ENCODE measurements around the gene ATXN2L.
"Not testable (repeated sequence)": the region's sequence is repeated elsewhere in the genome, so short reads cannot be mapped to it uniquely, and the experiment has no call there.

ATXN2L gene

GRCh38 chr16:28859326-28859725 lies 36.5 kb downstream of the ATXN2L start:
- no peaks in the 10 kb centered on the region for H3K4me1 ChIP-seq (ENCODE audit: control insufficient read depth, insufficient read depth, low read length)
- H3K27ac ChIP-seq (ENCODE audit: low read depth, low read length): no peak overlapping the region
- no peak overlapping the region for H3K4me3 ChIP-seq (ENCODE audit: low read depth, low read length)
- no peaks in the 10 kb centered on the region for H3K27me3 ChIP-seq (ENCODE audit: control insufficient read depth, insufficient read depth, low read length)
- H3K9ac ChIP-seq (ENCODE audit: low read depth, low read length): no peak overlapping the region
- H3K36me3 ChIP-seq (ENCODE audit: control insufficient read depth, insufficient read depth, low read length): no peaks in the 10 kb centered on the region
- H3K9me3 ChIP-seq (ENCODE audit: control insufficient read depth, insufficient read depth, low read length): no peaks in the 10 kb centered on the region

GRCh38 chr16:28863929-28864793 lies 41.4 kb downstream of the ATXN2L start:
- H3K36me3 ChIP-seq (ENCODE audit: control insufficient read depth, insufficient read depth, low read length): peaks cover 24% of the 10 kb centered on the region
- peak overlapping the region; percentile 88 for H3K4me3 ChIP-seq (ENCODE audit: low read depth, low read length)

GRCh38 chr16:28865001-28865688 lies 42.3 kb downstream of the ATXN2L start:
- Histone ChIP-seq H3K9me3 (ENCODE audit: control insufficient read depth, insufficient read depth, low read length) (no peaks in the 10 kb centered on the region), H3K4me3 (ENCODE audit: low read depth, low read length) (peak overlapping the region; percentile 88), H3K36me3 (ENCODE audit: control insufficient read depth, insufficient read depth, low read length) (peaks cover 34% of the 10 kb centered on the region), H3K27me3 (ENCODE audit: control insufficient read depth, insufficient read depth, low read length) (no peaks in the 10 kb centered on the region), H3K4me1 (ENCODE audit: control insufficient read depth, insufficient read depth, low read length) (peaks cover 11% of the 10 kb centered on the region; the same call in 1 of the 2 replicates), H3K27ac (ENCODE audit: low read depth, low read length) (no peak overlapping the region), H3K9ac (ENCODE audit: low read depth, low read length) (no peak overlapping the region)

More at GRCh38 chr16:28863929-28864793, 41.4 kb downstream of the ATXN2L start:
- Histone ChIP-seq H3K4me1 (ENCODE audit: control insufficient read depth, insufficient read depth, low read length) (peaks cover 11% of the 10 kb centered on the region; the same call in 1 of the 2 replicates), H3K27me3 (ENCODE audit: control insufficient read depth, insufficient read depth, low read length) (no peaks in the 10 kb centered on the region), H3K9ac (ENCODE audit: low read depth, low read length) (peak overlapping the region; percentile 96), H3K9me3 (ENCODE audit: control insufficient read depth, insufficient read depth, low read length) (no peaks in the 10 kb centered on the region), H3K27ac (ENCODE audit: low read depth, low read length) (peak overlapping the region; percentile 100)

GRCh38 chr16:28865722-28866453 lies 43.1 kb downstream of the ATXN2L start:
- Histone ChIP-seq H3K27ac (ENCODE audit: low read depth, low read length) (no peak overlapping the region), H3K27me3 (ENCODE audit: control insufficient read depth, insufficient read depth, low read length) (no peaks in the 10 kb centered on the region), H3K36me3 (ENCODE audit: control insufficient read depth, insufficient read depth, low read length) (peaks cover 41% of the 10 kb centered on the region), H3K4me3 (ENCODE audit: low read depth, low read length) (no peak overlapping the region), H3K4me1 (ENCODE audit: control insufficient read depth, insufficient read depth, low read length) (peaks cover 11% of the 10 kb centered on the region; the same call in 1 of the 2 replicates), H3K9me3 (ENCODE audit: control insufficient read depth, insufficient read depth, low read length) (no peaks in the 10 kb centered on the region), H3K9ac (ENCODE audit: low read depth, low read length) (no peak overlapping the region)

GRCh38 chr16:28866454-28866804 lies 43.6 kb downstream of the ATXN2L start:
- H3K27me3 ChIP-seq (ENCODE audit: control insufficient read depth, insufficient read depth, low read length): no peaks in the 10 kb centered on the region
- H3K4me1 ChIP-seq (ENCODE audit: control insufficient read depth, insufficient read depth, low read length): peaks cover 11% of the 10 kb centered on the region; the same call in 1 of the 2 replicates
- no peak overlapping the region for H3K27ac ChIP-seq (ENCODE audit: low read depth, low read length)
- H3K4me3 ChIP-seq (ENCODE audit: low read depth, low read length): no peak overlapping the region
- H3K9me3 ChIP-seq (ENCODE audit: control insufficient read depth, insufficient read depth, low read length): no peaks in the 10 kb centered on the region
- H3K9ac ChIP-seq (ENCODE audit: low read depth, low read length): no peak overlapping the region
- H3K36me3 ChIP-seq (ENCODE audit: control insufficient read depth, insufficient read depth, low read length): peaks cover 46% of the 10 kb centered on the region

GRCh38 chr16:28867241-28867640 lies 44.4 kb downstream of the ATXN2L start:
- no peak overlapping the region for H3K27ac ChIP-seq (ENCODE audit: low read depth, low read length)
- H3K36me3 ChIP-seq (ENCODE audit: control insufficient read depth, insufficient read depth, low read length): peaks cover 54% of the 10 kb centered on the region
- no peaks in the 10 kb centered on the region for H3K9me3 ChIP-seq (ENCODE audit: control insufficient read depth, insufficient read depth, low read length)
- H3K27me3 ChIP-seq (ENCODE audit: control insufficient read depth, insufficient read depth, low read length): no peaks in the 10 kb centered on the region
- H3K4me1 ChIP-seq (ENCODE audit: control insufficient read depth, insufficient read depth, low read length): peaks cover 11% of the 10 kb centered on the region; the same call in 1 of the 2 replicates
- H3K4me3 ChIP-seq (ENCODE audit: low read depth, low read length): no peak overlapping the region
- H3K9ac ChIP-seq (ENCODE audit: low read depth, low read length): no peak overlapping the region

GRCh38 chr16:28867646-28868045 lies 44.8 kb downstream of the ATXN2L start:
- peaks cover 57% of the 10 kb centered on the region for H3K36me3 ChIP-seq (ENCODE audit: control insufficient read depth, insufficient read depth, low read length)
- H3K27ac ChIP-seq (ENCODE audit: low read depth, low read length); H3K9me3 ChIP-seq (ENCODE audit: control insufficient read depth, insufficient read depth, low read length): not testable (repeated sequence)

GRCh38 chr16:28869201-28869600 lies 46.4 kb downstream of the ATXN2L start:
- H3K4me1 ChIP-seq (ENCODE audit: control insufficient read depth, insufficient read depth, low read length): peaks cover 11% of the 10 kb centered on the region; the same call in 1 of the 2 replicates
- no peaks in the 10 kb centered on the region for H3K27me3 ChIP-seq (ENCODE audit: control insufficient read depth, insufficient read depth, low read length)
- H3K9me3 ChIP-seq (ENCODE audit: control insufficient read depth, insufficient read depth, low read length): no peaks in the 10 kb centered on the region
- H3K27ac ChIP-seq (ENCODE audit: low read depth, low read length): no peak overlapping the region
- H3K4me3 ChIP-seq (ENCODE audit: low read depth, low read length): no peak overlapping the region
- peaks cover 66% of the 10 kb centered on the region for H3K36me3 ChIP-seq (ENCODE audit: control insufficient read depth, insufficient read depth, low read length)
- H3K9ac ChIP-seq (ENCODE audit: low read depth, low read length): no peak overlapping the region

More at GRCh38 chr16:28867646-28868045, 44.8 kb downstream of the ATXN2L start:
- peaks cover 11% of the 10 kb centered on the region; the same call in 1 of the 2 replicates for H3K4me1 ChIP-seq (ENCODE audit: control insufficient read depth, insufficient read depth, low read length)
- not testable (repeated sequence) for H3K4me3 ChIP-seq (ENCODE audit: low read depth, low read length); H3K9ac ChIP-seq (ENCODE audit: low read depth, low read length); H3K27me3 ChIP-seq (ENCODE audit: control insufficient read depth, insufficient read depth, low read length)

- Histone ChIP-seq H3K9me3 (ENCODE audit: control insufficient read depth, insufficient read depth, low read length) (no peaks in the 10 kb centered on the region), H3K36me3 (ENCODE audit: control insufficient read depth, insufficient read depth, low read length) (peaks cover 56% of the 10 kb centered on the region), H3K4me1 (ENCODE audit: control insufficient read depth, insufficient read depth, low read length) (peaks cover 6% of the 10 kb centered on the region; the same call in 1 of the 2 replicates), H3K27ac (ENCODE audit: low read depth, low read length) (no peak overlapping the region), H3K27me3 (ENCODE audit: control insufficient read depth, insufficient read depth, low read length) (no peaks in the 10 kb centered on the region), H3K4me3 (ENCODE audit: low read depth, low read length) (no peak overlapping the region), H3K9ac (ENCODE audit: low read depth, low read length) (no peak overlapping the region)
Observed at GRCh38 chr16:28872952-28873351, 50.2 kb downstream of the ATXN2L start.

GRCh38 chr16:28873543-28874201 lies 50.9 kb downstream of the ATXN2L start:
- H3K4me3 ChIP-seq (ENCODE audit: low read depth, low read length): no peak overlapping the region
- H3K9me3 ChIP-seq (ENCODE audit: control insufficient read depth, insufficient read depth, low read length): no peaks in the 10 kb centered on the region
- H3K4me1 ChIP-seq (ENCODE audit: control insufficient read depth, insufficient read depth, low read length): peaks cover 6% of the 10 kb centered on the region; the same call in 1 of the 2 replicates
- no peak overlapping the region for H3K27ac ChIP-seq (ENCODE audit: low read depth, low read length)
- H3K36me3 ChIP-seq (ENCODE audit: control insufficient read depth, insufficient read depth, low read length): peaks cover 50% of the 10 kb centered on the region
- H3K27me3 ChIP-seq (ENCODE audit: control insufficient read depth, insufficient read depth, low read length): no peaks in the 10 kb centered on the region
- H3K9ac ChIP-seq (ENCODE audit: low read depth, low read length): no peak overlapping the region

All from HUES48 (cell line).